GM12878 (cell line): ENCODE data around the gene DERL3. TPM values are rescaled to one million over a fixed set of nuclear protein-coding genes. Genes with fewer than 3 reads are reported as not detected.
A peak's percentile ranks its signal among the peaks of the same experiment; 100 is the strongest.

Experiments used
- ATAC-seq: fragments of 200-7000 bp; cut with Tn5 transposase; 3 replicates; pipeline ENCODE4 v1.9.1; 2020; ENCODE audit warnings: mild to moderate bottlenecking, moderate library complexity
- BruUV-seq: library from RNA; stranded (reverse); fragments of 400-500 nt; replicated peaks from 2 replicates; lab custom pipeline; 2021; lab: Mats Ljungman, UMichigan
- CTCF ChIA-PET: fragments of 300-600 bp; sonication (Branson Sonifier 250); formaldehyde crosslinking; extraction: SDS; loops from one replicate; lab custom pipeline; 2021; ENCODE audit warnings: inconsistent platforms; lab: Yijun Ruan, JAX
- POLR2A ChIA-PET: fragments of 350-600 bp; formaldehyde crosslinking; extraction: SDS; loops from one replicate; lab custom pipeline; 2021; ENCODE audit warnings: inconsistent platforms; lab: Charles Lee
- RAD21 ChIA-PET: fragments of 300-600 bp; sonication (Branson Sonifier 250); formaldehyde crosslinking; loops from one replicate; lab custom pipeline; 2023; ENCODE audit warnings: antibody characterized with exemption; ENCODE audit not compliant: unreplicated experiment; lab: Charles Lee
- SMC1A ChIA-PET: fragments of 300-600 bp; sonication (Branson Sonifier 250); formaldehyde crosslinking; loops from one replicate; lab custom pipeline; 2023; ENCODE audit not compliant: unreplicated experiment, uncharacterized antibody; lab: Charles Lee
- DNase-seq: peaks from one replicate; pipeline ENCODE4 v3.0.0-alpha.2; 2011; ENCODE audit warnings: low read depth, low spot score
- FAIRE-seq: peaks from 3 replicates; lab custom pipeline; 2011; peaks lifted over from hg19 to GRCh38; lab: Jason Lieb, UNC
- H2AFZ ChIP-seq: 2 replicates; pipeline ENCODE4 v1.6.0; 2011; ENCODE audit warnings: low read depth, low read length, control low read depth; ENCODE audit not compliant: control insufficient read depth
- H3K27ac ChIP-seq: 2 replicates; pipeline ENCODE4 v1.5.1; 2011; ENCODE audit warnings: control low read depth; ENCODE audit not compliant: control insufficient read depth, insufficient read depth
- H3K27me3 ChIP-seq, 2 experiments: replicated peaks in 1 of 2; 2 replicates each; pipeline versions ENCODE4 v1.6.0 to v1.6.1; 2011; ENCODE audit warnings: low read length in 1 of 2; ENCODE audit not compliant: control insufficient read depth in 2 of 2, insufficient read depth in 2 of 2
- H3K36me3 ChIP-seq, 2 experiments: 2 replicates each; pipeline ENCODE4 v1.5.1; 2011; ENCODE audit warnings: low read length in 1 of 2; ENCODE audit not compliant: control insufficient read depth in 2 of 2, insufficient read depth in 2 of 2
- H3K4me1 ChIP-seq: 2 replicates; pipeline ENCODE4 v1.6.1; 2011; ENCODE audit warnings: mild to moderate bottlenecking, low read length, moderate library complexity, mixed read lengths; ENCODE audit not compliant: control insufficient read depth, insufficient read depth
- H3K4me2 ChIP-seq: 2 replicates; pipeline ENCODE4 v1.6.0; 2011; ENCODE audit warnings: control low read depth; ENCODE audit not compliant: control insufficient read depth, insufficient read depth
- H3K4me3 ChIP-seq: fragments of 200-600 bp; sonication (generic); 2 replicates; pipeline ENCODE4 v1.5.1; 2016
- H3K79me2 ChIP-seq: 2 replicates; pipeline ENCODE4 v1.6.0; 2011; ENCODE audit warnings: low read length; ENCODE audit not compliant: control insufficient read depth, insufficient read depth
- H3K9ac ChIP-seq: 2 replicates; pipeline ENCODE4 v1.8.0; 2011; ENCODE audit warnings: low read length, control low read depth, mixed read lengths; ENCODE audit not compliant: control insufficient read depth, insufficient read depth
- H3K9me3 ChIP-seq: replicated peaks from 3 replicates; pipeline ENCODE4 v1.5.1; 2011; ENCODE audit warnings: mild to moderate bottlenecking, low read length; ENCODE audit not compliant: control insufficient read depth, insufficient read depth
- H4K20me1 ChIP-seq: 2 replicates; pipeline ENCODE4 v1.6.0; 2011; ENCODE audit not compliant: control insufficient read depth, insufficient read depth
- BCL11A ChIP-seq: IDR thresholded peaks from 2 replicates; pipeline ENCODE4 v1.6.1; 2011; ENCODE audit warnings: low read depth, low read length
- CREM ChIP-seq: IDR thresholded peaks from 2 replicates; pipeline ENCODE4 v1.6.1; 2014; ENCODE audit warnings: antibody characterized with exemption, low read depth
- IKZF1 ChIP-seq: fragments of 450-650 bp; conservative IDR thresholded peaks from 2 replicates; pipeline ENCODE4 v1.6.1; 2017; ENCODE audit warnings: antibody characterized with exemption, mild to moderate bottlenecking
- LARP7 ChIP-seq: fragments of 450-650 bp; IDR thresholded peaks from 2 replicates; pipeline ENCODE4 v1.6.1; 2017; ENCODE audit warnings: mild to moderate bottlenecking
- MXI1 ChIP-seq: fragments of 150-350 bp; IDR thresholded peaks from 2 replicates; pipeline ENCODE4 v1.6.1; 2011; ENCODE audit warnings: low read depth, mild to moderate bottlenecking, inconsistent platforms, low read length, improper control_type of control experiment
- MYC ChIP-seq: IDR thresholded peaks from 2 replicates; pipeline ENCODE4 v1.6.1; 2011; ENCODE audit warnings: mild to moderate bottlenecking, low read length, moderate library complexity, inconsistent platforms; ENCODE audit not compliant: insufficient read depth, insufficient replicate concordance, insufficient read length, severe bottlenecking
- POLR2AphosphoS2 ChIP-seq: IDR thresholded peaks from 2 replicates; pipeline ENCODE4 v1.6.1; 2011; ENCODE audit warnings: low read depth, mild to moderate bottlenecking, low read length, improper control_type of control experiment, moderate library complexity
- POLR2AphosphoS5 ChIP-seq: IDR thresholded peaks from 2 replicates; pipeline ENCODE4 v1.6.1; 2011; ENCODE audit warnings: mild to moderate bottlenecking, low read length, inconsistent platforms
- RAD21 ChIP-seq: IDR thresholded peaks from 2 replicates; pipeline ENCODE4 v1.6.1; 2011; ENCODE audit warnings: mild to moderate bottlenecking, low read depth, low read length, moderate library complexity; ENCODE audit not compliant: insufficient read depth
- RB1 ChIP-seq: fragments of 450-650 bp; formaldehyde crosslinking; IDR thresholded peaks from 2 replicates; pipeline ENCODE4 v1.6.1; 2017; ENCODE audit warnings: mild to moderate bottlenecking, borderline replicate concordance
- RELA ChIP-seq: fragments of 450-650 bp; IDR thresholded peaks from 2 replicates; pipeline ENCODE4 v1.8.0; 2014; ENCODE audit warnings: borderline replicate concordance; ENCODE audit not compliant: partially characterized antibody
- SMARCA5 ChIP-seq: fragments of 450-650 bp; IDR thresholded peaks from 2 replicates; pipeline ENCODE4 v1.6.1; 2017; ENCODE audit warnings: mild to moderate bottlenecking
- SRF ChIP-seq, 2 experiments: IDR thresholded peaks; 2 replicates each; pipeline ENCODE4 v1.6.1; 2011; ENCODE audit warnings: low read depth in 2 of 2, low read length in 2 of 2, mild to moderate bottlenecking in 1 of 2, moderate library complexity in 1 of 2
- STAT3 ChIP-seq: IDR thresholded peaks from 2 replicates; pipeline ENCODE4 v1.6.1; 2011; ENCODE audit warnings: low read depth, low read length, improper control_type of control experiment
- ZBED1 ChIP-seq: IDR thresholded peaks from 2 replicates; pipeline ENCODE4 v1.6.1; 2016; ENCODE audit warnings: borderline replicate concordance
- WGBS: methylation state at CpG from one replicate; pipeline ENCODE4 v1.1.6; 2016; ENCODE audit warnings: low lambda C conversion rate; ENCODE audit not compliant: insufficient replicate concordance, insufficient coverage; ENCODE audit errors: missing lambda C conversion rate; 5-methylcytosine and 5-hydroxymethylcytosine counted together
- in situ Hi-C: fragments of 300-500 bp; cut with MboI; formaldehyde crosslinking; loops from 9 replicates; pipeline ENCODE4 v1.14.3; 2018; ENCODE audit warnings: mixed read lengths
- intact Hi-C: fragments of 100-400 bp; cut with micrococcal nuclease; formaldehyde crosslinking; loops from one replicate; pipeline ENCODE4 v1.14.2; 2022; ENCODE audit not compliant: unreplicated experiment
- polyA plus RNA-seq, 11 experiments: library from polyadenylated mRNA; depleted of rRNA in 4 of 11; unstranded in 6 of 11; stranded (reverse) in 5 of 11; fragments of >200 nt; fragmentation: Nextera tagmentation in 4 of 11; fragmentation: Illumina TruSeq in 1 of 11; extraction: Ambion mirVana in 4 of 11; extraction: Trizol in 1 of 11; gene quantifications; 1 replicate in 1 of 11; 2 replicates in 10 of 11; pipeline versions ENCODE4 v1.2.1 to v1.2.3, GENCODE V29; 2011 to 2016; ENCODE audit warnings: inconsistent platforms in 2 of 11, missing spikeins in 2 of 11, low read depth in 1 of 11
- total RNA-seq, 4 experiments: library from RNA; depleted of rRNA in 3 of 4; stranded (reverse); fragments of >200 nt in 3 of 4; fragmentation: Illumina TruSeq in 1 of 4; extraction: Trizol in 1 of 4; gene quantifications; 2 replicates each; pipeline versions ENCODE4 v1.2.1 to v1.2.3, GENCODE V29; 2013 to 2021
- TF ChIP-seq, protein P1 (sequence below): IDR thresholded peaks from 2 replicates; pipeline ENCODE4 v1.6.1; 2012; ENCODE audit warnings: mild to moderate bottlenecking, low read depth, low read length

Gene DERL3
- total and polyA plus RNA-seq, 10 of the 15 experiments (the other 5 are each of a cell fraction or from before 2014, with no cell fraction given), result 4.1 to 52.4 (median 14.1) TPM

DNA sequence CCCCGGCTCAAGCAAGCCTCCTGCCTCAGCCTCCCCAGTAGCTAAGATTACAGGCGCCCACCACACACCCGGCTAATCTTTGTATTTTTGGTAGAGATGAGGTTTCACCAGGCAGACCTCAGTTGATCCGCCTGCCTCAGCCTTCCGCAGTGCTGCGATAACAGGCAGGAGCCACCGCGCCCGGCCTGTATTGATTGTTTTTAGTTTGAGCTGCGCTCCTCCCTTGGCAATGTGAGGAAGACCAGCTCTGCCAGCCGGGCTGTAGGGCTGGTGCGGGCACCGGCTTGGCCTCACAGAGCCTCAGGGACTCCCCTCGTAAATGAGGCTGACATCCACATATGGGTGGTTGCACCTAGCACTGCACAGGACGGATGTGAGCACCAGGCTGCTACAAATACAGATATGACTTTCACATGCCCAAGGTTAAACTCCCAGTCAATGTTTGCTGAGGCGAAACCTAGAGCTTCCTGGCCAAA lies 11.4 kb upstream of the DERL3 start (continued):
- TF ChIP-seq POLR2AphosphoS5 (no peak), CREM (no peak), BCL11A (no peak), SRF (IDR thresholded peaks at IDR 0.05; ENCODE audit: low read depth in 2 of 2, low read length in 2 of 2) (peak in 1 of 2 experiments; percentile 48; a peak in 1 of 4 replicates), STAT3 (no peak)

GRCh38 chr22:23849009-23850006 lies 10.5 kb upstream of the DERL3 start:
- H2AFZ ChIP-seq, result peak overlapping the region; percentile 74
- ATAC-seq (peak; percentile 87), DNase-seq (no peak), FAIRE-seq (peak; percentile 47)
- H3K27me3 ChIP-seq, result no peaks in the 10 kb centered on the region
- WGBS, result 25% methylated on average over 61 of the region's 62 CpGs
- POLR2A ChIA-PET, result no interaction called here
- BruUV-seq, result no TSS peak
- peak overlapping the region; percentile 60; the same call in 1 of the 2 replicates for H3K4me3 ChIP-seq
- RAD21 ChIA-PET, result interaction anchor here (0.7 to 5.1 kb wide), 13 partner anchors 8 to 305 kb away, joined by 3 to 38 read pairs (median 4); partner anchors contain the start of genes MIF, MMP11 and SLC2A11
- H3K79me2 ChIP-seq, result no peaks in the 10 kb centered on the region
- no peak overlapping the region for H3K27ac ChIP-seq
- H3K4me1 ChIP-seq, result peaks cover 60% of the 10 kb centered on the region
- in situ Hi-C loops (loop anchor here (5.0 kb wide), 2 partner anchors 222 to 302 kb away; no protein-coding TSS in a partner anchor), intact Hi-C loops (loop anchor here (1.0 to 5.0 kb wide), 3 partner anchors 81 to 307 kb away; no protein-coding TSS in a partner anchor)
- SMC1A ChIA-PET, result interaction anchor here (0.7 to 3.6 kb wide), 11 partner anchors 8 to 131 kb away, joined by 3 to 23 read pairs (median 4); partner anchors contain the start of genes CHCHD10, MIF and SLC2A11
- H3K36me3 ChIP-seq, result no peaks in the 10 kb centered on the region
- peak overlapping the region; percentile 95 for H3K4me2 ChIP-seq
- CTCF ChIA-PET, result interaction anchor here (0.6 to 9.7 kb wide), 20 partner anchors 9 to 310 kb away, joined by 3 to 197 read pairs (median 5); partner anchors contain the start of genes CHCHD10, MIF and SLC2A11
- H3K9me3 ChIP-seq, result no peaks in the 10 kb centered on the region
- H3K9ac ChIP-seq, result no peak overlapping the region
- H4K20me1 ChIP-seq, result no peaks in the 10 kb centered on the region
- TF ChIP-seq RAD21 (peak; percentile 99), LARP7 (peak; percentile 62), ZBED1 (no peak), IKZF1 (peak; percentile 66), SMARCA5 (peak; percentile 63), RB1 (peak; percentile 51; the same call in 1 of the 2 replicates), RELA (peak; percentile 80), MYC (no peak), POLR2AphosphoS2 (no peak), MXI1 (no peak)
- TF ChIP-seq, protein P1, sequence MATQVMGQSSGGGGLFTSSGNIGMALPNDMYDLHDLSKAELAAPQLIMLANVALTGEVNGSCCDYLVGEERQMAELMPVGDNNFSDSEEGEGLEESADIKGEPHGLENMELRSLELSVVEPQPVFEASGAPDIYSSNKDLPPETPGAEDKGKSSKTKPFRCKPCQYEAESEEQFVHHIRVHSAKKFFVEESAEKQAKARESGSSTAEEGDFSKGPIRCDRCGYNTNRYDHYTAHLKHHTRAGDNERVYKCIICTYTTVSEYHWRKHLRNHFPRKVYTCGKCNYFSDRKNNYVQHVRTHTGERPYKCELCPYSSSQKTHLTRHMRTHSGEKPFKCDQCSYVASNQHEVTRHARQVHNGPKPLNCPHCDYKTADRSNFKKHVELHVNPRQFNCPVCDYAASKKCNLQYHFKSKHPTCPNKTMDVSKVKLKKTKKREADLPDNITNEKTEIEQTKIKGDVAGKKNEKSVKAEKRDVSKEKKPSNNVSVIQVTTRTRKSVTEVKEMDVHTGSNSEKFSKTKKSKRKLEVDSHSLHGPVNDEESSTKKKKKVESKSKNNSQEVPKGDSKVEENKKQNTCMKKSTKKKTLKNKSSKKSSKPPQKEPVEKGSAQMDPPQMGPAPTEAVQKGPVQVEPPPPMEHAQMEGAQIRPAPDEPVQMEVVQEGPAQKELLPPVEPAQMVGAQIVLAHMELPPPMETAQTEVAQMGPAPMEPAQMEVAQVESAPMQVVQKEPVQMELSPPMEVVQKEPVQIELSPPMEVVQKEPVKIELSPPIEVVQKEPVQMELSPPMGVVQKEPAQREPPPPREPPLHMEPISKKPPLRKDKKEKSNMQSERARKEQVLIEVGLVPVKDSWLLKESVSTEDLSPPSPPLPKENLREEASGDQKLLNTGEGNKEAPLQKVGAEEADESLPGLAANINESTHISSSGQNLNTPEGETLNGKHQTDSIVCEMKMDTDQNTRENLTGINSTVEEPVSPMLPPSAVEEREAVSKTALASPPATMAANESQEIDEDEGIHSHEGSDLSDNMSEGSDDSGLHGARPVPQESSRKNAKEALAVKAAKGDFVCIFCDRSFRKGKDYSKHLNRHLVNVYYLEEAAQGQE, result no peak
